Esophagus (tissue), 2 donors: ENCODE data around the gene SLC43A2. TPM values are rescaled to one million over a fixed set of nuclear protein-coding genes. Genes with fewer than 3 reads are reported as not detected.

ENCODE experiments used
- H3K27ac ChIP-seq, 2 donors: one replicate each; pipeline ENCODE4 v1.5.1; 2013; ENCODE audit warnings: low read depth in 2 of 2, mild to moderate bottlenecking in 2 of 2, inconsistent platforms in 1 of 2, low read length in 1 of 2, moderate library complexity in 1 of 2
- H3K27me3 ChIP-seq, 2 donors: one replicate each; pipeline ENCODE4 v1.6.1; 2013; ENCODE audit warnings: low read length in 2 of 2, control low read depth in 1 of 2, mild to moderate bottlenecking in 1 of 2; ENCODE audit not compliant: insufficient read depth in 2 of 2, control insufficient read depth in 1 of 2
- H3K36me3 ChIP-seq, 2 donors: one replicate each; pipeline ENCODE4 v1.6.1; 2013; ENCODE audit warnings: low read length in 1 of 2; ENCODE audit not compliant: control insufficient read depth in 2 of 2, insufficient read depth in 2 of 2
- H3K4me1 ChIP-seq, 2 donors: one replicate each; pipeline ENCODE4 v1.6.1; 2013; ENCODE audit warnings: low read length in 1 of 2; ENCODE audit not compliant: control insufficient read depth in 2 of 2, insufficient read depth in 2 of 2
- H3K4me3 ChIP-seq, 2 donors: one replicate each; pipeline ENCODE4 v1.5.1; 2013; ENCODE audit warnings: low read length in 2 of 2, mild to moderate bottlenecking in 2 of 2, low read depth in 1 of 2, moderate library complexity in 1 of 2
- H3K9me3 ChIP-seq, 2 donors: one replicate each; pipeline ENCODE4 v1.6.1; 2013; ENCODE audit warnings: mild to moderate bottlenecking in 2 of 2, low read depth in 1 of 2, low read length in 1 of 2, moderate library complexity in 1 of 2; ENCODE audit not compliant: control insufficient read depth in 2 of 2, insufficient read depth in 1 of 2
- WGBS, 2 donors: extraction: QIAGEN DNeasy Blood & Tissue Kit; methylation state at CpG; one replicate each; pipeline ENCODE4 v1.1.7; 2013; 5-methylcytosine and 5-hydroxymethylcytosine counted together
- polyA plus RNA-seq, 2 donors: library from polyadenylated mRNA; stranded (reverse); fragments of 200-250 nt; gene quantifications; one replicate each; pipeline ENCODE4 v1.2.3, GENCODE V29; 2013
- donor health status: healthy with polysubstance abuse.
- donor health status: Bipolar disorder and iron deficiency.

SLC43A2 gene
- polyA plus RNA-seq, 2 donors, result 2.1 to 2.2 TPM

DNA sequence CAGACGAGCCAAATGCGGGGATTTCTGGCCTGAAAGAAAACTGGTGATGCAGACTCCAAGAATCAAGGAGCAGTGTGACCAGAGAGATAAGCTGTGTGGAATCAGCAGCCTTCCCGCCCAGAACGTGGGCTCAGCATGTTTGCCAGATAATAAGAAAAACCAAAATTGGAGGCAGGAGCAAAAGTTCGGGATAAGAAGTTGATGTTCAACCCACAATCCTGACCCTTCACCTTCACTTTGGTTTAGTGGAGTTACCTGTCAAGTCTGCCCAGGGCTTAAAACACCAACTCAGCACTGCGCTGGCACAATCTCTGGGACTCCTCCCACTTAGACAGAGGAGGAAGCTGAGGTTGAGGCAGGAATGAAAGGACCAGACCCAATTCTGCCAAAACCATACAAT is 3.1 kb downstream of the SLC43A2 start:
- no peak overlapping the region for H3K27ac ChIP-seq
- H3K27me3 ChIP-seq, result no peaks in the 10 kb centered on the region
- H3K36me3 ChIP-seq, result no peaks in the 10 kb centered on the region
- peaks cover 0 to 12% of the 10 kb centered on the region in 2 donors for H3K4me1 ChIP-seq
- no peaks in the 10 kb centered on the region for H3K9me3 ChIP-seq
- 72 to 86% methylated on average over 6 of the region's 6 CpGs for WGBS, 2 donors
- H3K4me3 ChIP-seq, result no peak overlapping the region

DNA sequence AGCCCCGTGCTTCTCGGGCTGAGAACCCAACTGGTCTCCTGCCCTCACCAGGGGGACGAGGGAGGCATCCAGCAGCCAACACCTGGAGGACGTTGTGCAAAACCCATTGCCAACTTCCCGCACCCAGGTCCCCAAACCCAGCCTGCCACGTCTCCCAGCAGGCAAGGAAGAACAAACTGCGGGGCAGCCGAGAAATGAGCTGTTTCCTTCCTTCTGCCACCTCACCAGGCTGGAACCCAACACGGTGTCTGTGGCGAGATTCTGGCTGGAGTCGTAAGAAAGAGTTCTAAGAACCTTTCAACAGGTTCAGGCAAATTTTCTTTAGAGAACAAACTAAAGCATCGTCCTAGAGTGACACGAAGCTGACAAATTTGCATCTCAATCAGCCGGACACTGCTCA is 3.6 kb downstream of the SLC43A2 start:
- no peaks in the 10 kb centered on the region for H3K36me3 ChIP-seq
- no peaks in the 10 kb centered on the region for H3K27me3 ChIP-seq
- no peak overlapping the region for H3K4me3 ChIP-seq
- H3K9me3 ChIP-seq, result no peaks in the 10 kb centered on the region
- peaks cover 0 to 12% of the 10 kb centered on the region in 2 donors for H3K4me1 ChIP-seq
- no peak overlapping the region for H3K27ac ChIP-seq
- WGBS, 2 donors, result 85% methylated on average over 14 of the region's 14 CpGs

DNA sequence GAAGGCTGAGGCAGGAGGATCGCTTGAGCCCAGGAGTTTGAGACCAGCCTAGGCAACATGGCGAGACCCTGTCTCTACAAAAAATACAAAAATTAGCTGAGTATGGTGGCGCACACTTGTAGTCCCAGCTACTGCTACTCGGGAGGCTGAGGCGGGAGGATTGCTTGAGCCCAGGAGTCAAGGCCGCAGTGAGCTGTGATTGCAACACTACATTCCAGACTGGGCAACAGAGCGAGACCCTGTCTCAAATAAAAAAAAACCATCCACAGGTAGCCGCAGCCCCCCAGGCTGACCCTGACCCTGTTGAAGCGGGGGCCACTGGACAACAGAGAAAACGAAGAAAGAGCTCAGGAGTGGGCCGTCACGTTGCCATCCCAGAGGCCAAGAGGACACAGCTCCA is 4.0 kb downstream of the SLC43A2 start:
- H3K4me3 ChIP-seq, result no peak overlapping the region
- H3K36me3 ChIP-seq, result no peaks in the 10 kb centered on the region
- WGBS, 2 donors, result 87 to 90% methylated on average over 12 of the region's 12 CpGs
- no peak overlapping the region for H3K27ac ChIP-seq
- H3K27me3 ChIP-seq, result no peaks in the 10 kb centered on the region
- no peaks in the 10 kb centered on the region for H3K9me3 ChIP-seq
- peaks cover 0 to 10% of the 10 kb centered on the region in 2 donors for H3K4me1 ChIP-seq

GRCh38 chr17:1623057-1623630 is 5.5 kb downstream of the SLC43A2 start:
- Histone ChIP-seq H3K36me3 (no peaks in the 10 kb centered on the region), H3K9me3 (no peaks in the 10 kb centered on the region), H3K27ac (no peak overlapping the region), H3K27me3 (no peaks in the 10 kb centered on the region), H3K4me3 (no peak overlapping the region), H3K4me1 (peaks cover 0 to 6% of the 10 kb centered on the region in 2 donors)
- WGBS, 2 donors, result 90 to 91% methylated on average over 14 of the region's 14 CpGs

GRCh38 chr17:1621273-1621954 is 7.2 kb downstream of the SLC43A2 start:
- no peaks in the 10 kb centered on the region for H3K36me3 ChIP-seq
- no peak overlapping the region for H3K4me3 ChIP-seq
- peaks cover 0 to 4% of the 10 kb centered on the region in 2 donors for H3K4me1 ChIP-seq
- no peaks in the 10 kb centered on the region for H3K27me3 ChIP-seq
- WGBS, 2 donors, result 77 to 79% methylated on average over 22 of the region's 22 CpGs
- H3K9me3 ChIP-seq, result no peaks in the 10 kb centered on the region
- H3K27ac ChIP-seq, result no peak overlapping the region

DNA sequence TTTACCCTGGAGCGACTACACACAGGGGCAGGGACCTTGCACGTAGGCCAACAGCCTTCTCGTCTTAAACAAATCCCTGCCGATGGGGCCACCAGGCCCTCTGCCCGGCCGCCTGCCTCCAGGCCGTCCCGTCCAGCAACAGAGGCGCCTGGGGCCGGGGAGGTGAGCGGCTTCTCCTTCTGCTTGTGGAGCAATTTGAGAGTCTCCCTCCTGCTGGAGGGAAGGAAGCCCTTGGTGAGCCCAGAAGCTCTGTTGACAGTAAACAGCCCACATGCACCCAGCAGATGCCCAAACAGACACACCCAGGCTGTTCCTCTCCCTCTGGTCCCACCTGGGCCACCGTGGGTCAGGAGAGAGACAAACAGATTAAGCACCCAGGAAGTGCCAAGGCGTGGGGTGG is 8.1 kb downstream of the SLC43A2 start:
- Histone ChIP-seq H3K27ac (no peak overlapping the region), H3K9me3 (no peaks in the 10 kb centered on the region), H3K4me1 (peaks cover 0 to 4% of the 10 kb centered on the region in 2 donors), H3K36me3 (no peaks in the 10 kb centered on the region), H3K27me3 (no peaks in the 10 kb centered on the region), H3K4me3 (no peak overlapping the region)
- WGBS, 2 donors, result 83 to 85% methylated on average over 13 of the region's 13 CpGs

GRCh38 chr17:1617620-1618174 is 10.9 kb downstream of the SLC43A2 start:
- WGBS, 2 donors, result 52 to 60% methylated on average over 20 of the region's 20 CpGs
- H3K27me3 ChIP-seq, result no peaks in the 10 kb centered on the region
- H3K4me1 ChIP-seq, result peaks cover 0 to 4% of the 10 kb centered on the region in 2 donors
- H3K36me3 ChIP-seq, result no peaks in the 10 kb centered on the region
- H3K27ac ChIP-seq, result peak overlapping the region; percentile 53 to 71
- H3K9me3 ChIP-seq, result no peaks in the 10 kb centered on the region
- H3K4me3 ChIP-seq, result no peak overlapping the region

DNA sequence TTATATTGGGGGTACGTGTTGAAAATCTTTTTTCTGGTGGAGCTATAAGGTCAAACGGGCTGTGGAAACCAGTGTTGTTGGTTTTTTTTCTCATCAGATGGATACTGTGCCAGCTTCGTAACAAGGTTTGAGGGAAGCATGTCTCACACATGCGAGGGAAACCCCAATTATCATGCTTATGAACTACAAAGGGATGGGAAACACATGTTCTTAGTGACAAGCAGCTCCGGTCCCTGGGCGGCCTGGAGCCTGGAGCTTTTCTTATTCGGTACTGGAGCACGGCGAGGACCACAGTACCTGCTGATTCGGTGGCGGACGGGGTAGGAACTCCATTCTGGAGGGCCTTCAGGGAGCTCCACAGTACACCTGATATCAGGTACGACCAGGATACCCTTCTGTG is 12.5 kb downstream of the SLC43A2 start:
- no peaks in the 10 kb centered on the region for H3K27me3 ChIP-seq
- no peaks in the 10 kb centered on the region for H3K9me3 ChIP-seq
- 84 to 85% methylated on average over 13 of the region's 13 CpGs for WGBS, 2 donors
- no peak overlapping the region for H3K4me3 ChIP-seq
- H3K27ac ChIP-seq, result no peak overlapping the region
- no peaks in the 10 kb centered on the region for H3K36me3 ChIP-seq
- peaks cover 0 to 4% of the 10 kb centered on the region in 2 donors for H3K4me1 ChIP-seq

- 76 to 80% methylated on average over 16 of the region's 16 CpGs for WGBS, 2 donors
- H3K4me3 ChIP-seq, result no peak overlapping the region
- no peaks in the 10 kb centered on the region for H3K27me3 ChIP-seq
- no peaks in the 10 kb centered on the region for H3K9me3 ChIP-seq
- H3K27ac ChIP-seq, result no peak overlapping the region
- no peaks in the 10 kb centered on the region for H3K36me3 ChIP-seq
- no peaks in the 10 kb centered on the region for H3K4me1 ChIP-seq
Observed at GRCh38 chr17:1612400-1612799, 16.2 kb downstream of the SLC43A2 start.

DNA sequence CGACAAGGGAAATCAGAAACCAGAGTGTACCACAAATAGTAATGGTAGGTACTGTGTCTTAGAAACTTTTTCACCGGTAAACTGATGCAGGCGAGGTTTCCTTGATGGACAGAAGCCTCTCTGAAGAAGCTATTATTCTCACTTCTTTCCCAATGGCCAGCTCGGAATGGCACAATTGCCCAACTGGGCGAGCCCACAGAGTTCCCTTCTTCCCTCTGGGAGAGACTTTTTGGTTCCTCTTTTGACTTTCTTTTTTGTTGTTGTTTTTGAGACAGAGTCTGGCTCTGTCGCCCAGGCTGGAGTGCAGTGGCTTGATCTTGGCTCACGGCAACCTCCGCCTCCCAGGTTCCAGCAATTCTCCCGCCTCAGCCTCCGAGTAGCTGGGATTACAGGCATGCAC is 16.9 kb downstream of the SLC43A2 start:
- H3K4me3 ChIP-seq, result no peak overlapping the region
- no peaks in the 10 kb centered on the region for H3K36me3 ChIP-seq
- H3K4me1 ChIP-seq, result peaks cover 0 to under 1% of the 10 kb centered on the region in 2 donors
- H3K27ac ChIP-seq, result no peak overlapping the region
- 85 to 92% methylated on average over 10 of the region's 10 CpGs for WGBS, 2 donors
- no peaks in the 10 kb centered on the region for H3K9me3 ChIP-seq
- no peaks in the 10 kb centered on the region for H3K27me3 ChIP-seq
